Ishikawa (cell line): ENCODE results near the gene MMS19.
A peak's percentile ranks its signal among the peaks of the same experiment; 100 is the strongest.

Experiments
- CEBPB ChIP-seq: IDR thresholded peaks from 2 replicates; pipeline ENCODE4 v1.6.1; 2012
- CREB1 ChIP-seq: IDR thresholded peaks from 2 replicates; pipeline ENCODE4 v1.6.1; 2012; ENCODE audit warnings: low read depth
- EGR1 ChIP-seq: IDR thresholded peaks from 2 replicates; pipeline ENCODE4 v1.6.1; 2012
- EP300 ChIP-seq: IDR thresholded peaks from 2 replicates; pipeline ENCODE4 v1.6.1; 2012; ENCODE audit warnings: borderline replicate concordance
- FOXM1 ChIP-seq: IDR thresholded peaks from 2 replicates; pipeline ENCODE4 v1.6.1; 2012; ENCODE audit warnings: low read depth, borderline replicate concordance
- NFIC ChIP-seq: IDR thresholded peaks from 2 replicates; pipeline ENCODE4 v1.6.1; 2012
- RAD21 ChIP-seq: IDR thresholded peaks from 2 replicates; pipeline ENCODE4 v1.6.1; 2012; ENCODE audit warnings: low read depth
- TAF1 ChIP-seq: IDR thresholded peaks from 2 replicates; pipeline ENCODE4 v1.6.1; 2012; ENCODE audit warnings: low read depth, mild to moderate bottlenecking
- TCF12 ChIP-seq: IDR thresholded peaks from 2 replicates; pipeline ENCODE4 v1.6.1; 2012; ENCODE audit warnings: low read depth
- TEAD4 ChIP-seq: IDR thresholded peaks from 2 replicates; pipeline ENCODE4 v1.6.1; 2012
- YY1 ChIP-seq: IDR thresholded peaks from 2 replicates; pipeline ENCODE4 v1.6.1; 2012; ENCODE audit warnings: low read depth
- ZBTB7A ChIP-seq: IDR thresholded peaks from 2 replicates; pipeline ENCODE4 v1.6.1; 2012; ENCODE audit warnings: low read depth
- TF ChIP-seq, protein P1 (sequence below): IDR thresholded peaks from 2 replicates; pipeline ENCODE4 v1.6.1; 2012; ENCODE audit warnings: low read depth, mild to moderate bottlenecking
- TF ChIP-seq, protein P2 (sequence below): IDR thresholded peaks from 2 replicates; pipeline ENCODE4 v1.6.1; 2012
- TF ChIP-seq, protein P3 (sequence below): IDR thresholded peaks from 2 replicates; pipeline ENCODE4 v1.6.1; 2012

Gene MMS19

DNA sequence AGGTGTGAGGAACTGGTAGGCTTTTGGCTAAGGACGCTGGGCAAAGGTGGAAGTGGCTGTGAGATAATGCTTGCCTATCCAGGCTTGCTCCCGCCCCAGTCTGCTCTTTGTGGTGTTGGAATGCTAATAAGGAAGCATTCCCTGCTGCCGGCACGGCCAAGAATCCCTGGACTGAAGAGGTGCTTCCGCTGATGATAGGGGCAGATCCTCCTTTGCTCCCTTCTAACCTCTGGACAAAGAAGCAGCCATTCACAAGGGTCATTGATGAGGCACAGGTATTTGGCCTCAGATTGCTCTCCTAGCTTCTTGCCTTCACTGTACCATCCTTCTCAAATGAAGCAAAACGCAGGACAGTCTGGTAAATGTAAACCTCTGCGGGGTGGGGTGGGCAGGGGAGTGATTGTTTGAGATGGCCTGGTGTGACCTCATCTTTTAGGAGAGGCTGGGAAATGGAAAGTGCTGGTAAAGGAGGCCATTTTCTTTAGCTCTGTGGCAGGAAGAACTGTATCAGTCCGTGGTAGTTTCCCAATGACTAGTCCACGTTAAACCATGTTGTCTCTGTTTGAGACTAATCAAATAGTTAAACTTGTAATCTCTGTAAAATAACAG lies 70.5 kb downstream of the MMS19 start:
- TF ChIP-seq TEAD4 (no peak), TAF1 (no peak), EP300 (no peak), FOXM1 (no peak), CEBPB (no peak), CREB1 (no peak), EGR1 (no peak), ZBTB7A (no peak), NFIC (no peak), TCF12 (no peak), RAD21 (no peak)
- TF ChIP-seq, protein P1, sequence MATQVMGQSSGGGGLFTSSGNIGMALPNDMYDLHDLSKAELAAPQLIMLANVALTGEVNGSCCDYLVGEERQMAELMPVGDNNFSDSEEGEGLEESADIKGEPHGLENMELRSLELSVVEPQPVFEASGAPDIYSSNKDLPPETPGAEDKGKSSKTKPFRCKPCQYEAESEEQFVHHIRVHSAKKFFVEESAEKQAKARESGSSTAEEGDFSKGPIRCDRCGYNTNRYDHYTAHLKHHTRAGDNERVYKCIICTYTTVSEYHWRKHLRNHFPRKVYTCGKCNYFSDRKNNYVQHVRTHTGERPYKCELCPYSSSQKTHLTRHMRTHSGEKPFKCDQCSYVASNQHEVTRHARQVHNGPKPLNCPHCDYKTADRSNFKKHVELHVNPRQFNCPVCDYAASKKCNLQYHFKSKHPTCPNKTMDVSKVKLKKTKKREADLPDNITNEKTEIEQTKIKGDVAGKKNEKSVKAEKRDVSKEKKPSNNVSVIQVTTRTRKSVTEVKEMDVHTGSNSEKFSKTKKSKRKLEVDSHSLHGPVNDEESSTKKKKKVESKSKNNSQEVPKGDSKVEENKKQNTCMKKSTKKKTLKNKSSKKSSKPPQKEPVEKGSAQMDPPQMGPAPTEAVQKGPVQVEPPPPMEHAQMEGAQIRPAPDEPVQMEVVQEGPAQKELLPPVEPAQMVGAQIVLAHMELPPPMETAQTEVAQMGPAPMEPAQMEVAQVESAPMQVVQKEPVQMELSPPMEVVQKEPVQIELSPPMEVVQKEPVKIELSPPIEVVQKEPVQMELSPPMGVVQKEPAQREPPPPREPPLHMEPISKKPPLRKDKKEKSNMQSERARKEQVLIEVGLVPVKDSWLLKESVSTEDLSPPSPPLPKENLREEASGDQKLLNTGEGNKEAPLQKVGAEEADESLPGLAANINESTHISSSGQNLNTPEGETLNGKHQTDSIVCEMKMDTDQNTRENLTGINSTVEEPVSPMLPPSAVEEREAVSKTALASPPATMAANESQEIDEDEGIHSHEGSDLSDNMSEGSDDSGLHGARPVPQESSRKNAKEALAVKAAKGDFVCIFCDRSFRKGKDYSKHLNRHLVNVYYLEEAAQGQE, result no peak
- TF ChIP-seq, protein P2, sequence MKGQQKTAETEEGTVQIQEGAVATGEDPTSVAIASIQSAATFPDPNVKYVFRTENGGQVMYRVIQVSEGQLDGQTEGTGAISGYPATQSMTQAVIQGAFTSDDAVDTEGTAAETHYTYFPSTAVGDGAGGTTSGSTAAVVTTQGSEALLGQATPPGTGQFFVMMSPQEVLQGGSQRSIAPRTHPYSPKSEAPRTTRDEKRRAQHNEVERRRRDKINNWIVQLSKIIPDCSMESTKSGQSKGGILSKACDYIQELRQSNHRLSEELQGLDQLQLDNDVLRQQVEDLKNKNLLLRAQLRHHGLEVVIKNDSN, result no peak
- TF ChIP-seq, protein P3, sequence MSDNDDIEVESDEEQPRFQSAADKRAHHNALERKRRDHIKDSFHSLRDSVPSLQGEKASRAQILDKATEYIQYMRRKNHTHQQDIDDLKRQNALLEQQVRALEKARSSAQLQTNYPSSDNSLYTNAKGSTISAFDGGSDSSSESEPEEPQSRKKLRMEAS, result no peak

DNA sequence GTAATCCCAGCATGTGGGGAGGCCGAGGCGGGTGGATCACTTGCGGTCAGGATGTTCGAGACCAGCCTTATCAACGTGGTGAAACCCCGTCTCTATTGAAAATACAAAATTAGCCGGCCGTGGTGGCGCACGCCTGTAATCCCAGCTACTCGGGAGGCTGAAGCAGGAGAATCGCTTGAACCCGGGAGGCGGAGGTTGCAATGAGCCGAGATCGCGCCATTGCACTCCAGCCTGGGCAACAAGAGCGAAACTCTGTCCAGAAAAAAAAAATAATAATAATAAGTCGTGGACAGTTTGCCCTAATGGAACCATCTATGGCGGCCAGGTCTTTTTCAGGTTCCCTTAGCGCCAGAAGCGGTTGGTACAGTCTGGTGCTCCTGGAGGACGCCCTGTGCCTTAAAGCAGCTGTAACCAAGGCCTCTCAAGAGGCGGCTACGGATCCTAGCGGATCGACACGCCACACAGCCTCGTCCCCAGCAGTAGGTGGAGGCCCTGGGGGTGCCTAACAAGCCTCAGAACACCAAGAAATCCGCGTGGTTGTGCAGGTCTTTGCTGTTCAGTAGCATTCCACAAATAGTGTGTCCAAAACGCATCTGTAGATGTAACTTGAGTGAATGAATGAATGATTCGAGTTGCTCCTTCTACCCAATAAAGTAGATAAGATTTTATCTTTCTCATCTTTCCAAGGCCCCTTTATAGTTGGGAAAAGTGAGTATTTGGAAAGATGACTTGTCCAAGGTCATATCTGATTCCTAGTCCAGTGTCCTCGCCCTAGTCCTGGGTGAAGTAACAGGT lies 71.2 kb downstream of the MMS19 start:
- TF ChIP-seq YY1 (no peak), TCF12 (no peak), TAF1 (no peak), NFIC (no peak), CREB1 (no peak), CEBPB (no peak), TEAD4 (no peak), EGR1 (no peak), FOXM1 (no peak), ZBTB7A (no peak), RAD21 (no peak), EP300 (no peak)
- TF ChIP-seq, protein P1, result no peak
- TF ChIP-seq, protein P2, result no peak
- TF ChIP-seq, protein P3, result no peak

DNA sequence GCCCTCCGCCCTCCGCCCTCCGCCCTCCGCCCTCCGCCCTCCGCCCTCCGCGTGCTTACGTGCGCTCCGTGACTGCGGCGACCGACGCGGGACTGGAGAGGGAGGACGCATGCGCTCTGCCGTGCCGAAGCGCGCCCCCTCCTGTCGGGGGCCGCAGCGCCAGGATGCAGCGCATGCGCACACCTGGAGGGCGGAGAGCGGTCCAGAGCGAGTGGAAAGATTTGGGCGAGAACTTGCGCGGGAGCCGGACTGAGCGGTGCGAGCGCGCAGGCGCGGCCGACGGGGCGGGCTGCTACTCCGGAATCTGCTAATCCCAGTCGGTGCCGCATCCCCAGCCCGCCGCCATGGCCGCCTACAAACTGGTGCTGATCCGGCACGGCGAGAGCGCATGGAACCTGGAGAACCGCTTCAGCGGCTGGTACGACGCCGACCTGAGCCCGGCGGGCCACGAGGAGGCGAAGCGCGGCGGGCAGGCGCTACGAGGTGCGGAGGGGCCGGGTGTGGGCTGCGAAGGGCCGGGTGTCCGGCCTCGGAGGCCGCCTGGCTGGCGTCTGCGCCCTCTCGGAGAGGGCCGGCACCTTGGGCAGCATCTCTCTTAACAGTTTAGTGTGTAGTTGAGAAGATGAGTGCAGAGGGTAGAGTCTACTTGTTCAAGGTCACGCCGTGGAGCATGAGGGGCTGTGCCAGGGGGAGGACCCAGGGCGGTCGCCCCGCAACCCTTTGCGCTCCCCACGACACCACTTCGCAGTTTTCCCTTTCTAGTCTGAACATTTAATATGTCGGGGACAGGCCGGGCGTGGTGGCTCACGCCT lies 72.1 kb downstream of the MMS19 start, which contains the start of gene PGAM1:
Gene PGAM1, plus strand, starts transcription at position 228 of the 812 bp plus-strand sequence. Its CDS starts 117 bp downstream, at position 345.
- TF ChIP-seq, protein P3, result peak; percentile 81
- TF ChIP-seq EP300 (0 out of 2 replicates have a peak, but pooled peaks have one; percentile 48), ZBTB7A (no peak), RAD21 (peak; percentile 7; the same call in 1 of the 2 replicates), CREB1 (no peak), YY1 (peak; percentile 74; the same call in 1 of the 2 replicates), TAF1 (peak; percentile 86)

DNA sequence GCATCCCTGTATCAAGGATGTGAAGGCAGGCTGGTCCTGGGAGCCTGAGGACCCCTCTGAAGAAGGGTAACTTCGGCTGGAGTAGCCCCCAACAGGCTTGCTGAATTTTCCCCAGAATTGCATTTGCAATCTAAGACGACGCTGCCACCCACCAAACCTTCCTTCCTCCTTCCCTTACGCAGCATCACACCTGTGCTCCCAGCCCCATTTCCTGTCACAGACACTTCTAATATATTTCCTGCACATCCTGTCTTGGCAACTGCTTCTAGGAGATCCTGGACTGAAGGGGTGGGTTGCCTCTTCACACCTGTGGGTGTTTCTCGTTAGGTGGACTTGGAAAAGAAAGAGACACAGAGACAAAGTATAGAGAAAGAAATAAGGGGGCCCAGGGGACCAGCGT lies 81.7 kb downstream of the MMS19 start:
- TF ChIP-seq EP300 (no peak), ZBTB7A (no peak), NFIC (no peak)
- TF ChIP-seq, protein P2, result no peak
